HFF-Myc (cell line): Measurements from ENCODE around the gene SPATA12.

Experiments used
- DNase-seq: peaks from one replicate; pipeline ENCODE4 v3.0.0-alpha.2; 2011; ENCODE audit warnings: low read depth; ENCODE audit errors: extremely low read depth
- H3K4me3 ChIP-seq: replicated peaks from 2 replicates; pipeline ENCODE4 v1.5.1; 2011; ENCODE audit warnings: low read depth, mild to moderate bottlenecking, control low read depth, low read length
- TF ChIP-seq, protein P1 (sequence below): IDR thresholded peaks from 2 replicates; pipeline ENCODE4 v1.5.1; 2012; ENCODE audit warnings: mild to moderate bottlenecking, low read depth, low read length, control low read depth; ENCODE audit errors: missing control alignments

SPATA12 gene, protein sequence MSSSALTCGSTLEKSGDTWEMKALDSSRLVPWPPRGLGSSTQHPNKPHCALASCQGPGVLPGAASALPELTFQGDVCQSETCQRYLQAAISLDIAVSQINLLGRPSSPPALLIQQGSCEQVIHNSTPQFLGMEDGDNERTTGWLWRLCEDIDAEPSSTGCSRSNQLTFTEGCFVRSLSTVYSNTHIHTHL

DNA sequence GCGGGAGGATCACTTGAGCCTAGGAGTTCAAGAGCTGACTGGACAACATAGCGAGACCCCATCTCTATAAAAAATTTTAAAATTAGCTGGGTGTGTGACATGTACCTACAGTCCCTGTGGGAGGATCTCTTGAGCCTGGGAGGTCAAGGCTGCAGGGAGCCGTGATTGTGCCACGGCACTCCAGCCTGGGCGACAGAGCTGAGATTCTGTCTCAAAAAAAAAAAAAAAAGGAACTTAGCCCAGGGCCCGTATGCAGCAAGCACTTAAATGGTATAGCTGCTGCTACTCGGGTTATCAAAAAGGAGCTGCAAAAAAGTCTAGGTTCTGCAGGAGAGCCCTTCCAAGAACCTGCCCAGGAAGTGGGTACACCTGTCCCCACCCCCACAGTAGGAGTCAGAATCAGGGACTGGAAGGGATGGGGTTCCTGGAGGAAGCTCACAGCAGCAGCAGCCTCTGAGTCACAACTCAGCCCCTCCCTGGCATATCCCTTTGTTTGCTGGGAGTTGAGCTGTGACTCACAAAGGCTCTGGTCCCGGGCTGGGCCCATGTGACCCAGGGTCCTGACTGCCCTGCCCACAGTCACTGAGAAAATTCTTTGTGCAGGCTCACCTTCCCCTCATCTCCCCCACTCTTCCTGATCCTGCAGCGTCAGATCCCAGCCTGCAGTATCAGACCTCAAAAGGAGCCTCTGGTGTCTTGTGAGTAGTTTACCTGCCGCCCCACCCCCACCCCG lies at the start of gene SPATA12:
Gene SPATA12, plus strand, starts transcription at position 576 of the 733 bp plus-strand sequence. CDS start 13,031 bp downstream, outside the sequence.
- TF ChIP-seq, protein P1, sequence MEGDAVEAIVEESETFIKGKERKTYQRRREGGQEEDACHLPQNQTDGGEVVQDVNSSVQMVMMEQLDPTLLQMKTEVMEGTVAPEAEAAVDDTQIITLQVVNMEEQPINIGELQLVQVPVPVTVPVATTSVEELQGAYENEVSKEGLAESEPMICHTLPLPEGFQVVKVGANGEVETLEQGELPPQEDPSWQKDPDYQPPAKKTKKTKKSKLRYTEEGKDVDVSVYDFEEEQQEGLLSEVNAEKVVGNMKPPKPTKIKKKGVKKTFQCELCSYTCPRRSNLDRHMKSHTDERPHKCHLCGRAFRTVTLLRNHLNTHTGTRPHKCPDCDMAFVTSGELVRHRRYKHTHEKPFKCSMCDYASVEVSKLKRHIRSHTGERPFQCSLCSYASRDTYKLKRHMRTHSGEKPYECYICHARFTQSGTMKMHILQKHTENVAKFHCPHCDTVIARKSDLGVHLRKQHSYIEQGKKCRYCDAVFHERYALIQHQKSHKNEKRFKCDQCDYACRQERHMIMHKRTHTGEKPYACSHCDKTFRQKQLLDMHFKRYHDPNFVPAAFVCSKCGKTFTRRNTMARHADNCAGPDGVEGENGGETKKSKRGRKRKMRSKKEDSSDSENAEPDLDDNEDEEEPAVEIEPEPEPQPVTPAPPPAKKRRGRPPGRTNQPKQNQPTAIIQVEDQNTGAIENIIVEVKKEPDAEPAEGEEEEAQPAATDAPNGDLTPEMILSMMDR = no peak
- peak; percentile 80 for DNase-seq
- H3K4me3 ChIP-seq = no peak within 1 kb of the TSS

DNA sequence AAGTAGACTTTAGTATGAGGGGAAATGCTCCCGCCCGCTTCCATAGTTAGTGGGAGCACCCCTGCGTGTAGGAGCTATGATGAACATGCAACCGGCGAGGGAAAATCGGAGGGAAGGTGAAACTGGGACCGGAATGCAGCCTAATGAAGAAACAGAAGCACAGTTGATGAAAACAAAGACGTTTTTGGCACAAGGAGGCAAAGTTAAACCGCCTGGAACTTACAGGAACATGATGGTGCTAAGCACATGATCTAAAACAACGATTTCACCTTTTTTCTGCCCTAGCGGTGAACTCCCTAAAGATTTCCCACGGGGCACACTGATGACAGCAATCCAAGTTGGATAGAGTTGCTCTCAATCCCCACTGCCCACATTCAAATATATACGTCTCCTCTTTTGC lies 49.4 kb upstream of the SPATA12 start:
- TF ChIP-seq, protein P1 = no peak
- no peak overlapping the region for H3K4me3 ChIP-seq
- no peak for DNase-seq

DNA sequence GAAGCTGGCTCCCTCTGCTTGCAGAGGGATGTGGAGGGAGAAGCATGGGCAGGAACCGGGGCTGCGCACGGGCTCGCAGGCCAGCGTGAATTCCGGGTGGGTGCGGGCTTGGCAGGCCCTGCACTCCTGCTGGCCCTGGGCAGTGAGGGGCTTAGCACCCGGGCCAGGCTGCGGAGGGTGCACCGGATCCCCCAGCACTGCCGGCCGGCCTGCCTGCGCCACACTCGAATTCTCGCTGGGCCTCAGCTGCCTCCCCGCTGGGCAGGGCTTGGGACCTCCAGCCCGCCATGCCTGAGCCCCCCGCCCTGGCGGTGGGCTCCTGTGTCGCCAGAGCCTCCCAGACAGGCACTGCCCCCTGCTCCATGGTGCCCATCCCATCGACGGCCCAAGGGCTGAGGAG lies 47.6 kb upstream of the SPATA12 start:
- TF ChIP-seq, protein P1 = no peak
- no peak overlapping the region for H3K4me3 ChIP-seq
- DNase-seq = no peak

DNA sequence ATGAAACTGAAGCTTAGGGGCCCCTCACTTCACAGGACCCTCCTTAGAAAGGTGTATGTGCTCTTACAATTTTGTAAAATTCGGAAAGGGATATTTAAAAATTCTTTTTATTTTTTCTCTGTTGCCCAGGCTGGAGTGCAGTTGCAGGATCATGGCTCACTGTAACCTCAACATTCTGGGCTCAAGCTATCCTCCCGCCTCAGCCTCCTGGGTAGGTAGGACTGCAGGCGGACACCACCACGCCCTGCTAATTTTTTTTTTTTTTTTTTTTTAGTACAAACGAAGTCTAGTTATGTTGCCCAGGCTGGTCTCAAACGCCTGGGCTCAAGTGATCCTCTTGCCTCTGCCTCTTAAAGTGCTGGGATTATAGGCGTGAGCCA lies 45.1 kb upstream of the SPATA12 start:
- DNase-seq = no peak
- TF ChIP-seq, protein P1 = no peak
- H3K4me3 ChIP-seq = no peak overlapping the region

DNA sequence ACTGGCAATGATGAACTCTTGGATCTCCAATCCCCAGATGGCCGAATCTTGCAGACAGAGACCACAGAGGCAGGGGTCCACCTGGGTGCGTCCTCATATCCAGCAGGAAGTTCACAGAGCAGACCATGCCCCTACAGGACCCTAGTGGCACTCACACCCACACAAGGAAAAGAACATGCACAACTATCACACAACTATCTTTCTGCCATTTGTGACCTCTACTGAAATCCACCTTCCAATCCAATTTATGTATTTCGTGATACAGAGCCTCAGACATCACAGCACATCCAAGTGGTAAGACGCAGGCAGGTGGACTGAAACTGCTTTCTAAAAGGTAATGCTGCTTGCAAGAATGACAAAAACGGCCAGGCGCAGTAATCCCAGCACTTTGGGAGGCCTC lies 44.6 kb upstream of the SPATA12 start:
- TF ChIP-seq, protein P1 = no peak

DNA sequence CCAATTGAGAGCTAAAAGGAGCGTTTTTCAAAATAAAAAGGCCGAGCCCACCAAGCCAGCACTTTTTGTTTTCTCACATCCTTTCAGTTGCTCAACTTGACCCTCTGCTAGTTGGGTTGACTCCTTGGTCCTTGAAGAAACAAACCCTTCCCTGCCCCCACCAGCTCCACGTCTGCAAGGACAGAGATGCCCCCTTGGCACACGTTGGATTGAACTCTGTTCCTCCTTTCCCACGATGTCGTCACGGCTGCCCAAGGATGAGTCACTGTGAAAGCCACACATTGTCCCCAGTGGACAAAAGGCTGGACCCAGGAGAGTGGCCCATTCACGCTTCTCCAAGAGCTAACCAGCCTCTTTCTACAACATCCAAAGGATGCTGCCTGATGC lies 43.0 kb upstream of the SPATA12 start:
- TF ChIP-seq, protein P1 = no peak
- H3K4me3 ChIP-seq = no peak overlapping the region
- DNase-seq = no peak

More for the DNA sequence above, 44.6 kb upstream of the SPATA12 start:
- no peak for DNase-seq
- no peak overlapping the region for H3K4me3 ChIP-seq
